Measurements from ENCODE around the gene PCNX3.
"Not testable (repeated sequence)": the region's sequence is repeated elsewhere in the genome, so short reads cannot be mapped to it uniquely, and the experiment has no call there.

The PCNX3 gene

GRCh38 chr11:65636108-65637031, 20.8 kb downstream of the PCNX3 start:
- Histone ChIP-seq H3K36me3 (peaks cover 35% of the 10 kb centered on the region), H3K4me3 (ENCODE audit: low read depth, low read length) (no peak overlapping the region), H3K27ac (peak overlapping the region; percentile 91), H3K27me3 (ENCODE audit: insufficient read depth, low read depth, severe bottlenecking) (no peaks in the 10 kb centered on the region), H3K9me3 (ENCODE audit: severe bottlenecking) (no peaks in the 10 kb centered on the region)
- no peak for DNase-seq
- no peak for TF ChIP-seq CTCF (IDR thresholded peaks at IDR 0.05; ENCODE audit: low read depth, low read length)

GRCh38 chr11:65637032-65637557, 21.5 kb downstream of the PCNX3 start:
- no peak for TF ChIP-seq CTCF (IDR thresholded peaks at IDR 0.05; ENCODE audit: low read depth, low read length)
- Histone ChIP-seq H3K27ac (peak overlapping the region; percentile 91), H3K27me3 (ENCODE audit: insufficient read depth, low read depth, severe bottlenecking) (no peaks in the 10 kb centered on the region), H3K36me3 (peaks cover 35% of the 10 kb centered on the region), H3K9me3 (ENCODE audit: severe bottlenecking) (no peaks in the 10 kb centered on the region), H3K4me3 (ENCODE audit: low read depth, low read length) (peak overlapping the region; percentile 68; the same call in 1 of the 2 replicates)
- no peak for DNase-seq

- Histone ChIP-seq H3K27me3 (ENCODE audit: insufficient read depth, low read depth, severe bottlenecking) (no peaks in the 10 kb centered on the region), H3K36me3 (peaks cover 36% of the 10 kb centered on the region), H3K9me3 (ENCODE audit: severe bottlenecking) (no peaks in the 10 kb centered on the region), H3K4me3 (ENCODE audit: low read depth, low read length) (peak within 1 kb of the TSS; percentile 68), H3K27ac (peak within 1 kb of the TSS; percentile 91)
- DNase-seq: peak; percentile 92
- peak; percentile 69 for TF ChIP-seq CTCF (IDR thresholded peaks at IDR 0.05; ENCODE audit: low read depth, low read length)
Measured at GRCh38 chr11:65637794-65638419, 22.3 kb downstream of the PCNX3 start, which contains the start of gene SIPA1. TSS of gene SIPA1 (plus strand) at chr11:65638101. CDS start at chr11:65640922, 2,821 bp downstream.

GRCh38 chr11:65639228-65639597, 23.6 kb downstream of the PCNX3 start:
- H3K4me3 ChIP-seq (ENCODE audit: low read depth, low read length); H3K27ac ChIP-seq: not testable (repeated sequence)
- H3K36me3 ChIP-seq: peaks cover 33% of the 10 kb centered on the region

GRCh38 chr11:65639623-65640482, 24.3 kb downstream of the PCNX3 start:
- TF ChIP-seq CTCF (IDR thresholded peaks at IDR 0.05; ENCODE audit: low read depth, low read length): no peak
- H3K36me3 ChIP-seq: peaks cover 27% of the 10 kb centered on the region
- no peaks in the 10 kb centered on the region for H3K9me3 ChIP-seq (ENCODE audit: severe bottlenecking)
- no peaks in the 10 kb centered on the region for H3K27me3 ChIP-seq (ENCODE audit: insufficient read depth, low read depth, severe bottlenecking)
- no peak overlapping the region for H3K27ac ChIP-seq
- H3K4me3 ChIP-seq (ENCODE audit: low read depth, low read length): no peak overlapping the region
- DNase-seq: no peak

More at GRCh38 chr11:65639228-65639597, 23.6 kb downstream of the PCNX3 start:
- H3K9me3 ChIP-seq (ENCODE audit: severe bottlenecking); H3K27me3 ChIP-seq (ENCODE audit: insufficient read depth, low read depth, severe bottlenecking); DNase-seq: not testable (repeated sequence)

All from WERI-Rb-1 (cell line).